HL-60 (cell line): ENCODE results near the gene GIMAP1.
A peak's percentile ranks its signal among the peaks of the same experiment; 100 is the strongest.

Source experiments
- DNase-seq, 2 experiments: peaks; one replicate each; pipeline ENCODE4 v3.0.0-alpha.2; 2010 to 2020; ENCODE audit warnings: low read depth in 1 of 2, low spot score in 1 of 2
- H3K27ac ChIP-seq: fragments of 250-450 bp; sonication (Bioruptor Pico); replicated peaks from 2 replicates; pipeline ENCODE4 v1.5.1; 2020; ENCODE audit warnings: mild to moderate bottlenecking, moderate library complexity
- H3K27me3 ChIP-seq: fragments of 250-450 bp; sonication (Bioruptor Pico); 2 replicates; pipeline ENCODE4 v1.5.1; 2021; ENCODE audit warnings: mild to moderate bottlenecking, moderate library complexity; ENCODE audit not compliant: insufficient read depth, poor library complexity, severe bottlenecking
- H3K4me3 ChIP-seq: replicated peaks from 2 replicates; pipeline ENCODE4 v1.5.1; 2011; ENCODE audit warnings: mild to moderate bottlenecking, control low read depth, low read length; ENCODE audit not compliant: insufficient read depth
- GABPA ChIP-seq: IDR thresholded peaks from 2 replicates; pipeline ENCODE4 v1.6.1; 2012; ENCODE audit warnings: low read depth
- POLR2AphosphoS5 ChIP-seq: IDR thresholded peaks from 2 replicates; pipeline ENCODE4 v1.6.1; 2012; ENCODE audit warnings: low read depth
- REST ChIP-seq: IDR thresholded peaks from 2 replicates; pipeline ENCODE4 v1.6.1; 2012; ENCODE audit warnings: low read depth; ENCODE audit not compliant: insufficient replicate concordance
- SPI1 ChIP-seq: IDR thresholded peaks from 2 replicates; pipeline ENCODE4 v1.6.1; 2012; ENCODE audit warnings: low read depth, mild to moderate bottlenecking, borderline replicate concordance
- TF ChIP-seq, protein P1 (sequence below): IDR thresholded peaks from one replicate; pipeline ENCODE4 v1.5.1; 2011; ENCODE audit warnings: low read length, control low read depth, inconsistent platforms; ENCODE audit not compliant: insufficient read depth

The GIMAP1 gene

DNA sequence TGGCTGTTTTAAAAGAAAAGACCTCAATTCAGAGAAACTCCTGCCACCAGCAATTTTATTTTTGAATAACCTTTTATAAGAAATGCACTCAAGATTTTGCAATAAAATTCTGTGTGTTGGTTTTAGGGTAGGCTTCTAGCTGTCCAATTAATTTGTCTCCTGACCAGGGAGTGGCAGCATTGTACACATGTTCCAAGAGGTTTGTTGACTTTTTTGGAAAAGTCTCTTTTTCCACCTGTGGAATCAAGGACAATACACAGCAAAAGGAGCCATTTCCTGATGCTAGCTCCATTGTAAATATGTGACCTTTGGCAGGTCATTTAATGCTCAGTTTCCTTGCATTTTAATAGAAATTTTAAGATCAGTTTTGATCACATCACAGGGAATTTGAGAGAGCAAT lies 22.6 kb downstream of the GIMAP1 start:
- Histone ChIP-seq H3K4me3 (no peak overlapping the region), H3K27ac (no peak overlapping the region), H3K27me3 (no peaks in the 10 kb centered on the region)
- no peak for DNase-seq
- no peak for TF ChIP-seq SPI1
- TF ChIP-seq, protein P1, sequence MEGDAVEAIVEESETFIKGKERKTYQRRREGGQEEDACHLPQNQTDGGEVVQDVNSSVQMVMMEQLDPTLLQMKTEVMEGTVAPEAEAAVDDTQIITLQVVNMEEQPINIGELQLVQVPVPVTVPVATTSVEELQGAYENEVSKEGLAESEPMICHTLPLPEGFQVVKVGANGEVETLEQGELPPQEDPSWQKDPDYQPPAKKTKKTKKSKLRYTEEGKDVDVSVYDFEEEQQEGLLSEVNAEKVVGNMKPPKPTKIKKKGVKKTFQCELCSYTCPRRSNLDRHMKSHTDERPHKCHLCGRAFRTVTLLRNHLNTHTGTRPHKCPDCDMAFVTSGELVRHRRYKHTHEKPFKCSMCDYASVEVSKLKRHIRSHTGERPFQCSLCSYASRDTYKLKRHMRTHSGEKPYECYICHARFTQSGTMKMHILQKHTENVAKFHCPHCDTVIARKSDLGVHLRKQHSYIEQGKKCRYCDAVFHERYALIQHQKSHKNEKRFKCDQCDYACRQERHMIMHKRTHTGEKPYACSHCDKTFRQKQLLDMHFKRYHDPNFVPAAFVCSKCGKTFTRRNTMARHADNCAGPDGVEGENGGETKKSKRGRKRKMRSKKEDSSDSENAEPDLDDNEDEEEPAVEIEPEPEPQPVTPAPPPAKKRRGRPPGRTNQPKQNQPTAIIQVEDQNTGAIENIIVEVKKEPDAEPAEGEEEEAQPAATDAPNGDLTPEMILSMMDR = no peak
- TF ChIP-seq GABPA = no peak
- no peak for TF ChIP-seq POLR2AphosphoS5
- no peak for TF ChIP-seq REST

GRCh38 chr7:150740053-150740452 lies 23.6 kb downstream of the GIMAP1 start:
- peak in 1 of 2 experiments; percentile 26 for DNase-seq
- no peaks in the 10 kb centered on the region for H3K27me3 ChIP-seq

GRCh38 chr7:150742286-150742968 lies 26.0 kb downstream of the GIMAP1 start:
- no peak for DNase-seq
- TF ChIP-seq GABPA (no peak), REST (no peak), SPI1 (no peak), POLR2AphosphoS5 (no peak)
- TF ChIP-seq, protein P1 = no peak
- no peak overlapping the region for H3K4me3 ChIP-seq
- H3K27me3 ChIP-seq = no peaks in the 10 kb centered on the region
- no peak overlapping the region for H3K27ac ChIP-seq

More at GRCh38 chr7:150740053-150740452, 23.6 kb downstream of the GIMAP1 start:
- Histone ChIP-seq H3K4me3 (no peak overlapping the region), H3K27ac (no peak overlapping the region)
- no peak for TF ChIP-seq SPI1

DNA sequence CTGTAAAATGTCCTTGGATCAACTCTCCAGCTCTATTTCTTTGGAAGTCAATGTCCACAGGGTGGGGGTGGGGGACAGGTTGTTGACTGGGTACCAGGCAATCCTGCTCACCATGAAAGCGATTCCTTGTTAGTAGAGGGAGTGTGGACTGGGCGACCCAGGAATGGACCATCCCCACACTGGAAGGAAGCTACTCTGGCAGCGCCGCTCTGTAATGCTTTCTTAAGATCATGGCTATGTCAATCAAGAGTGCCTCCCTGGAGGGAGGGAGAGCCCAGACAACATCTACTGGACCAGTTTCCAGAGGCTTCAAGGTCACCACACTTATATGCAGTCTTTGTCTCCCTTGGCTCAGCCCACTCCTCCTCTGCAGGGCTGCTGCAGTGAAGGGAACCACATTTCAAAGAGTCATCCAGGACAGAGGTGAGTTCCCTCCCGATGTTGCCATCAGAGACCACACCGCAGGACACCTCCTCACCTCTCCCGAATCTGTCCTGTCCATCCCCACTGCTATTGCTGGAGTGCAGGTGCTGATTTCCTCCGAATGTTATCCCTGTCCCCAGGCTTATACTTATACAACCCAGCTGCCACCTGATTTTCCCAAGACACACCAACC lies 27.7 kb downstream of the GIMAP1 start:
- TF ChIP-seq REST = no peak
- TF ChIP-seq, protein P1 = no peak
- TF ChIP-seq POLR2AphosphoS5 = no peak
- TF ChIP-seq GABPA = no peak
- no peak for TF ChIP-seq SPI1
- Histone ChIP-seq H3K27me3 (no peaks in the 10 kb centered on the region), H3K4me3 (no peak overlapping the region), H3K27ac (no peak overlapping the region)
- no peak for DNase-seq
